Right lobe of liver (tissue), 6 donors: ENCODE results near the gene TMCO2. TPM values are rescaled to one million over a fixed set of nuclear protein-coding genes. Genes with fewer than 3 reads are reported as not detected.

Source experiments
- ATAC-seq, 4 donors: fragments of 200-7000 bp; cut with Tn5 transposase; one replicate each; pipeline ENCODE4 v1.9.1; 2020; ENCODE audit warnings: mild to moderate bottlenecking in 4 of 4, moderate library complexity in 4 of 4
- DNase-seq, 3 donors: peaks; one replicate each; pipeline ENCODE4 v3.0.0-alpha.2; 2020
- H3K27ac ChIP-seq, 3 donors: fragments of 200-600 bp; one replicate each; pipeline ENCODE4 v1.8.0; 2022
- H3K27me3 ChIP-seq, 2 donors: fragments of 200-600 bp; one replicate each; pipeline ENCODE4 v1.8.0; 2022
- H3K36me3 ChIP-seq, 4 donors: fragments of 200-600 bp; sonication (generic) in 1 of 4; one replicate each; pipeline versions ENCODE4 v1.5.1 to v1.8.0; 2017 to 2022; ENCODE audit warnings: control low read depth in 1 of 4
- H3K4me1 ChIP-seq, 4 donors: fragments of 200-600 bp; sonication (generic) in 1 of 4; one replicate each; pipeline versions ENCODE4 v1.5.1 to v1.8.0; 2017 to 2022; ENCODE audit warnings: control low read depth in 1 of 4
- H3K4me3 ChIP-seq, 3 donors: fragments of 200-600 bp; one replicate each; pipeline ENCODE4 v1.8.0; 2022
- H3K9me3 ChIP-seq, 4 donors: fragments of 200-600 bp; sonication (generic) in 1 of 4; one replicate each; pipeline versions ENCODE4 v1.5.1 to v1.8.0; 2017 to 2022; ENCODE audit warnings: control low read depth in 1 of 4
- POLR2A ChIP-seq: fragments of 450-650 bp; IDR thresholded peaks from one replicate; pipeline ENCODE4 v1.6.1; 2017; ENCODE audit warnings: antibody characterized with exemption, mild to moderate bottlenecking
- WGBS: methylation state at CpG from one replicate; pipeline ENCODE4 v1.1.6; 2018; ENCODE audit warnings: low coverage, low lambda C conversion rate; ENCODE audit not compliant: insufficient coverage; ENCODE audit errors: missing lambda C conversion rate; 5-methylcytosine and 5-hydroxymethylcytosine counted together
- intact Hi-C, 2 donors: fragments of 100-400 bp; cut with DNase I; formaldehyde crosslinking; loops; one replicate each; pipeline versions ENCODE4 v1.11.2 to v1.14.1; 2022
- total RNA-seq, 6 experiments: library from RNA; depleted of rRNA in 2 of 6; stranded (reverse); fragments of >200 nt in 2 of 6; fragmentation: NEBNext Ultra II Directional in 3 of 6; extraction: Animal tissue kit (Norgen Biotek cat#: 25700) in 3 of 6; gene quantifications; one replicate each; pipeline versions ENCODE4 v1.1.0 to v1.2.4, GENCODE V29; 2016 to 2023
- TF ChIP-seq, protein P1 (sequence below), 4 donors: fragments of 200-600 bp in 3 of 4; fragments of 450-650 bp in 1 of 4; IDR thresholded peaks; one replicate each; pipeline versions ENCODE4 v1.5.1 to v1.8.0; 2016 to 2022; ENCODE audit warnings: antibody characterized with exemption in 4 of 4, mild to moderate bottlenecking in 2 of 4
- donor health status: DM: no; HTN: yes; CAD: no.
- donor health status: DM: no; HTN: no; CAD: no.
- donor health status: DM: no; HTN: no; CAD: no.
- donor health status: DM: no; HTN: yes; CAD: no.
- donor health status: DM: no; HTN: yes; CAD: no.

The TMCO2 gene
- total RNA-seq, 6 experiments from 2014 or later = not detected

DNA sequence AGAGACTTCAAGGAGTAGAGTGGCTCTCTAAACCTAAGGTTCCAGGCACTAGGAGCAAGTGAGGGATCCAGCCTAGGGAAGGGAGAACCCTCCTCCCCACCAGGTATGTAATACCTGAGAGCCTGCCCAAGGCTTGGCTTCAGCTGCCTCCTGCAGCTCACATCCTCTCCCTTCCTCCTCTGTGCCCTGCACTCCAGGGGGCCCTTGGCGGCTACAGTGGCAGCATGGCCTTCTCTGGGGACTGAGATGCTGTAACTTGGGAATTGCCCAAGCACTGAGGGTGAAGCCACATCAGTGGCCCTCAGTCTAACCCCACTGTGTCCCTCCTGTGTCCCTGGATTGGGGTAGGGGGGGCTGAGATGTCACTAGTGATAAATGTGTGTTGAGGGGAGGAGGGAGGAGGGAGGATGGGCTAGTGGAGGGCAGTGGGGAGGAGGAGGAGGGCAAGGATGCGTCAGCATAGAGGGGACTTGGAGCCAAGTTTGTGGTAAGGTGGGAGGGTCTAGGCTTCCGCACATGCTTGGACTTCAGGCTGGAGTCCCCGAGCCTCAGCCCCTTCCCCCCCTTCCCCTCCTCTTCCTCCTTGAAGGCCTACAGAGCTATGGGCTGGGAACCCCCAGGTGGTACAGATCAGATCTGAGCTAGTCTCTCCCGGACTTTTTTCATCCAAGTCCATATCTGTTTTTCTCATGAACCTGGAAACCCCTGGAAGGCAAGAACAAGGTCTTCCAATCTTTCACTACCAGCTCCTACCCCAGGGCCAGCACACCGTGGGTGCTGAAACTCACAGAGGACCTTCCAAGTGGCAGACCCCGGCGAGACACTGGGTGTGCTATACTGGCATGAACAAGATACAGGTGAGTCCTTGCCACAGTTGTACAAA, 51.9 kb downstream of the TMCO2 start:
- WGBS = 63% methylated on average over 7 of the region's 8 CpGs
- Histone ChIP-seq H3K27ac (no peak overlapping the region), H3K27me3 (no peaks in the 10 kb centered on the region), H3K36me3 (no peaks in the 10 kb centered on the region), H3K4me1 (no peaks in the 10 kb centered on the region), H3K4me3 (no peak overlapping the region), H3K9me3 (no peaks in the 10 kb centered on the region)
- no peak for TF ChIP-seq POLR2A
- TF ChIP-seq, protein P1, sequence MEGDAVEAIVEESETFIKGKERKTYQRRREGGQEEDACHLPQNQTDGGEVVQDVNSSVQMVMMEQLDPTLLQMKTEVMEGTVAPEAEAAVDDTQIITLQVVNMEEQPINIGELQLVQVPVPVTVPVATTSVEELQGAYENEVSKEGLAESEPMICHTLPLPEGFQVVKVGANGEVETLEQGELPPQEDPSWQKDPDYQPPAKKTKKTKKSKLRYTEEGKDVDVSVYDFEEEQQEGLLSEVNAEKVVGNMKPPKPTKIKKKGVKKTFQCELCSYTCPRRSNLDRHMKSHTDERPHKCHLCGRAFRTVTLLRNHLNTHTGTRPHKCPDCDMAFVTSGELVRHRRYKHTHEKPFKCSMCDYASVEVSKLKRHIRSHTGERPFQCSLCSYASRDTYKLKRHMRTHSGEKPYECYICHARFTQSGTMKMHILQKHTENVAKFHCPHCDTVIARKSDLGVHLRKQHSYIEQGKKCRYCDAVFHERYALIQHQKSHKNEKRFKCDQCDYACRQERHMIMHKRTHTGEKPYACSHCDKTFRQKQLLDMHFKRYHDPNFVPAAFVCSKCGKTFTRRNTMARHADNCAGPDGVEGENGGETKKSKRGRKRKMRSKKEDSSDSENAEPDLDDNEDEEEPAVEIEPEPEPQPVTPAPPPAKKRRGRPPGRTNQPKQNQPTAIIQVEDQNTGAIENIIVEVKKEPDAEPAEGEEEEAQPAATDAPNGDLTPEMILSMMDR (IDR thresholded peaks at IDR 0.05) = no peak
- intact Hi-C loops = no loop called here
- ATAC-seq = no peak
- no peak for DNase-seq

DNA sequence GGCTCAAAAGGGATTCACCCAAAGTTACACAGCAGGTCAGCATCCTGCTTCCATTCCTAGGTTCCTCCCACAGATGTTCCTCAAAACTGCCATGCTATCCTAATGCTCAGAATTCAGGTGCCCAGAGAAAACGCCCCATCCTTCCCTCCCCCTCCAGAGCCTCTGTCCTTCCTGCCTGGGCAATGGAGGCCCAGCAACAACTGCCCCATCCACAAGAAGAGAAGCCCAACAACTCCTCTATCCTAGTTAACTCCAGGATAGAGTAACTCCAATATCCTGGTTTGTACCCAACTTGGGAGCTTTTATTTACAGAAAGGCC, 52.5 kb downstream of the TMCO2 start:
- Histone ChIP-seq H3K9me3 (no peaks in the 10 kb centered on the region), H3K27ac (no peak overlapping the region), H3K4me3 (no peak overlapping the region), H3K4me1 (no peaks in the 10 kb centered on the region), H3K36me3 (no peaks in the 10 kb centered on the region), H3K27me3 (no peaks in the 10 kb centered on the region)
- no peak for DNase-seq
- 90% methylated on average over 1 of the region's 1 CpG for WGBS
- no peak for ATAC-seq
- no peak for TF ChIP-seq POLR2A
- TF ChIP-seq, protein P1 (IDR thresholded peaks at IDR 0.05) = no peak
- intact Hi-C loops = no loop called here

DNA sequence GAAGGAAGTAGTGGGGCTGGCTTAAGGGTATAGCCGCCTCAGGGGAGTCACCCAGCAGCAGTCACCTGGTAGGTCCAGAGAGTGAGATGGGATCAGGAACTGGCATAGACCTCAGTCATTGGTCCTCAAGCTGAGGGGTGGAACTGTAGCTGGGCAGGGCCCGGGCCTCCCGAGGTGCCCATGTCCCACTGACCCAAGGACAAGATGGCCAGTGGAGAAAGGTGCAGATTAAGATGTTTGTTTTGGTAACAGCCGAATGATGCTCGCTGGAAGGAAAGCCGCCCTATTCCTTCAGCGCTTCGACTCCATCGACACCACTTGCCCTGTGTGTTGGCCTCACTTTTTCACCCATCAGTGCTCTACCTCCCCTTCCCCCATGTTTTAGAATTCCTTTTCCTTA, 52.9 kb downstream of the TMCO2 start:
- WGBS = 86% methylated on average over 4 of the region's 9 CpGs
- Histone ChIP-seq H3K4me1 (no peaks in the 10 kb centered on the region), H3K27me3 (no peaks in the 10 kb centered on the region), H3K27ac (no peak overlapping the region), H3K9me3 (no peaks in the 10 kb centered on the region), H3K4me3 (no peak overlapping the region), H3K36me3 (no peaks in the 10 kb centered on the region)
- TF ChIP-seq, protein P1 (IDR thresholded peaks at IDR 0.05) = no peak
- no peak for TF ChIP-seq POLR2A
- ATAC-seq (no peak), DNase-seq (no peak)
- intact Hi-C loops = no loop called here

DNA sequence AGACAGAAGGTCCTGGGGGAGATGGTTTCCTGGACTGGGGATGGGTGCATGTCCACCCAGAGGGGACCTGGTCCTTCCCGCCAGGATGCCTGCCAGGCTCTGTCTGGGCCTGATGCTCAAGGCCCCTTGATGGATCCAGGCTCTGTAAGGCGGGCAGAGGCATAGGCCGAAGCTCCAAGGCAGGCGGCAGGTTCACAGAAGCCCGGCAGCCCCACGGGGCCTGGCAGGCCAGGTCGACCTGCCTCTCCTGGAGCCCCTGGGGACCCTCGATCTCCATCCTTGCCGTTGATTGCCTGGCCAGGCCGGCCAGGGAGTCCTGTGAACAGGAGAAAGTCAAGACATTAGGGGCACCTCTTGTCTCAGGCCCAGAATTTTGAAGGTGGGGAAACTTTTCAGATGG, 53.3 kb downstream of the TMCO2 start:
- WGBS = 80% methylated on average over 3 of the region's 10 CpGs
- DNase-seq (no peak), ATAC-seq (no peak)
- TF ChIP-seq, protein P1 (IDR thresholded peaks at IDR 0.05) = no peak
- TF ChIP-seq POLR2A = no peak
- Histone ChIP-seq H3K4me1 (no peaks in the 10 kb centered on the region), H3K9me3 (no peaks in the 10 kb centered on the region), H3K36me3 (no peaks in the 10 kb centered on the region), H3K4me3 (no peak overlapping the region), H3K27me3 (no peaks in the 10 kb centered on the region), H3K27ac (no peak overlapping the region)
- intact Hi-C loops = no loop called here

Other genes starting within 250 kb of the TMCO2 start
- 100 to 1,000 TPM in 5 of 6 experiments, 10 to 100 TPM in 1; 93.1 to 152 (median 128) TPM for gene CAP1, start 207.2 kb upstream of the TMCO2 start, total RNA-seq
- 10 to 100 TPM; 16.5 to 47.8 (median 33.1) TPM for gene PPT1, start 150.7 kb upstream of the TMCO2 start, total RNA-seq
- gene RLF, start 86.5 kb upstream of the TMCO2 start, total RNA-seq = 10 to 100 TPM in 1 of 6 experiments, 1 to 10 TPM in 5; 4.6 to 12.3 (median 6.0) TPM
- gene ZMPSTE24, start 10.3 kb downstream of the TMCO2 start, total RNA-seq = 10 to 100 TPM; 21.1 to 36.9 (median 27.5) TPM
- under 1 TPM; 0.16 to 0.99 (median 0.46) TPM for gene COL9A2, start 69.3 kb downstream of the TMCO2 start, total RNA-seq
- gene SMAP2, start 125.8 kb downstream of the TMCO2 start, total RNA-seq = 10 to 100 TPM; 23.7 to 41.5 (median 36.2) TPM
- 1 to 10 TPM in 3 of 6 experiments, under 1 TPM in 3; 0.14 to 1.5 (median 0.87) TPM for gene ZFP69B, start 202.5 kb downstream of the TMCO2 start, total RNA-seq
- 1 to 10 TPM in 5 of 6 experiments, under 1 TPM in 1; 0.88 to 2.2 (median 1.5) TPM for gene ZFP69, start 229.4 kb downstream of the TMCO2 start, total RNA-seq